AG04450 (cell line): ENCODE data around the gene GUCY1B1. TPM values are rescaled to one million over a fixed set of nuclear protein-coding genes. Genes with fewer than 3 reads are reported as not detected.

Source experiments
- CTCF ChIA-PET: fragments of 300-600, 350-600 bp; formaldehyde crosslinking; extraction: SDS; loops from one replicate; lab custom pipeline; 2022; ENCODE audit warnings: antibody characterized with exemption, inconsistent platforms; lab: Charles Lee
- POLR2A ChIA-PET: fragments of 350-600 bp; formaldehyde crosslinking; extraction: SDS; loops from one replicate; lab custom pipeline; 2021; ENCODE audit warnings: antibody characterized with exemption, inconsistent platforms; lab: Yijun Ruan, JAX
- DNase-seq: peaks from one replicate; pipeline ENCODE4 v3.0.0-alpha.2; 2011; ENCODE audit warnings: low read depth, low spot score
- H3K27ac ChIP-seq: one replicate; pipeline ENCODE4 v1.5.1; 2012; ENCODE audit warnings: low read depth, low read length, control low read depth
- H3K27me3 ChIP-seq: one replicate; pipeline ENCODE4 v1.6.0; 2012; ENCODE audit warnings: low read length; ENCODE audit not compliant: control insufficient read depth, insufficient read depth
- H3K4me3 ChIP-seq: 2 replicates; pipeline ENCODE4 v1.5.1; 2011; ENCODE audit warnings: mild to moderate bottlenecking, low read depth, low read length, control low read depth
- H3K9me3 ChIP-seq: 2 replicates; pipeline ENCODE4 v1.5.1; 2012; ENCODE audit warnings: low read length; ENCODE audit not compliant: control insufficient read depth, insufficient read depth
- CTCF ChIP-seq: IDR thresholded peaks from 2 replicates; pipeline ENCODE4 v1.5.1; 2011; ENCODE audit warnings: low read depth, low read length, control low read depth, inconsistent platforms
- polyA plus RNA-seq: library from polyadenylated mRNA; depleted of rRNA; stranded (reverse); fragments of >200 nt; gene quantifications from 2 replicates; pipeline ENCODE4 v1.2.3, GENCODE V29; 2011

The GUCY1B1 gene
- polyA plus RNA-seq, 1 experiment = 25.0 TPM

- no peaks in the 10 kb centered on the region for H3K9me3 ChIP-seq
- TF ChIP-seq CTCF = no peak
- no peak overlapping the region for H3K4me3 ChIP-seq
- DNase-seq = no peak
- ChIA-PET POLR2A (no interaction called here), CTCF (no interaction called here)
- H3K27ac ChIP-seq = no peak overlapping the region
- H3K27me3 ChIP-seq = no peaks in the 10 kb centered on the region
Measured at GRCh38 chr4:155722336-155722735, 36.5 kb upstream of the GUCY1B1 start.

- Histone ChIP-seq H3K27me3 (no peaks in the 10 kb centered on the region), H3K27ac (no peak overlapping the region), H3K9me3 (no peaks in the 10 kb centered on the region), H3K4me3 (no peak overlapping the region)
- no peak for TF ChIP-seq CTCF
- ChIA-PET CTCF (interaction anchor here (0.9 kb wide), 1 partner anchor 12 kb away, joined by 3 read pairs; no protein-coding TSS in a partner anchor), POLR2A (no interaction called here)
- peak; percentile 50 for DNase-seq
Measured at GRCh38 chr4:155722816-155723499, 35.9 kb upstream of the GUCY1B1 start.

- DNase-seq = no peak
- CTCF ChIA-PET = interaction anchor here (0.6 kb wide), 1 partner anchor 321 kb away, joined by 4 read pairs; no protein-coding TSS in a partner anchor
- POLR2A ChIA-PET = no interaction called here
- H3K4me3 ChIP-seq = no peak overlapping the region
- no peak overlapping the region for H3K27ac ChIP-seq
- TF ChIP-seq CTCF = no peak
- H3K27me3 ChIP-seq = no peaks in the 10 kb centered on the region
- no peaks in the 10 kb centered on the region for H3K9me3 ChIP-seq
Measured at GRCh38 chr4:155724731-155725130, 34.1 kb upstream of the GUCY1B1 start.

GRCh38 chr4:155734065-155734464 lies 24.8 kb upstream of the GUCY1B1 start:
- no peaks in the 10 kb centered on the region for H3K27me3 ChIP-seq
- TF ChIP-seq CTCF = no peak
- no peak overlapping the region for H3K4me3 ChIP-seq
- H3K9me3 ChIP-seq = no peaks in the 10 kb centered on the region
- H3K27ac ChIP-seq = no peak overlapping the region
- ChIA-PET POLR2A (no interaction called here), CTCF (no interaction called here)
- DNase-seq = no peak

GRCh38 chr4:155734951-155735350 lies 23.9 kb upstream of the GUCY1B1 start:
- TF ChIP-seq CTCF = no peak
- Histone ChIP-seq H3K9me3 (no peaks in the 10 kb centered on the region), H3K27ac (no peak overlapping the region), H3K4me3 (no peak overlapping the region), H3K27me3 (no peaks in the 10 kb centered on the region)
- DNase-seq = no peak
- POLR2A ChIA-PET = no interaction called here
- CTCF ChIA-PET = no interaction called here
